HepG2 (cell line): Measurements from ENCODE around the gene MAPK8IP3. TPM values are rescaled to one million over a fixed set of nuclear protein-coding genes. Genes with fewer than 3 reads are reported as not detected.

Source experiments
- BRCA1 ChIP-seq: sonication (generic); formaldehyde crosslinking; IDR thresholded peaks from 2 replicates; pipeline ENCODE4 v1.4.0; 2020; ENCODE audit warnings: missing genetic modification reagents
- DR1 ChIP-seq: sonication (generic); formaldehyde crosslinking; IDR thresholded peaks from 2 replicates; pipeline ENCODE4 v1.8.0; 2021; ENCODE audit warnings: mild to moderate bottlenecking, missing genetic modification reagents, inconsistent platforms
- HDAC1 ChIP-seq: sonication (generic); formaldehyde crosslinking; IDR thresholded peaks from 2 replicates; pipeline ENCODE4 v1.5.1; 2020; ENCODE audit warnings: mild to moderate bottlenecking, missing genetic modification reagents
- HDAC2 ChIP-seq: sonication (generic); formaldehyde crosslinking; IDR thresholded peaks from 2 replicates; pipeline ENCODE4 v1.4.0; 2020; ENCODE audit warnings: missing genetic modification reagents
- HMGXB3 ChIP-seq: sonication (generic); formaldehyde crosslinking; IDR thresholded peaks from 2 replicates; pipeline ENCODE4 v1.4.0; 2020; ENCODE audit warnings: missing genetic modification reagents, borderline replicate concordance
- KLF11 ChIP-seq: IDR thresholded peaks from 2 replicates; pipeline ENCODE4 v1.6.1; 2016; ENCODE audit warnings: missing compliant biosample characterization
- NR2F6 ChIP-seq, 2 experiments: IDR thresholded peaks; 2 replicates each; pipeline ENCODE4 v1.6.1; 2016; ENCODE audit warnings: antibody characterized with exemption in 1 of 2, mild to moderate bottlenecking in 1 of 2
- PHF21A ChIP-seq: sonication (generic); formaldehyde crosslinking; IDR thresholded peaks from 2 replicates; pipeline ENCODE4 v1.5.0; 2020; ENCODE audit warnings: mild to moderate bottlenecking, missing genetic modification reagents
- SALL1 ChIP-seq: sonication (generic); formaldehyde crosslinking; IDR thresholded peaks from 2 replicates; pipeline ENCODE4 v1.8.0; 2022; ENCODE audit warnings: mild to moderate bottlenecking, missing genetic modification reagents
- SRY ChIP-seq: sonication (generic); formaldehyde crosslinking; IDR thresholded peaks from 2 replicates; pipeline ENCODE4 v1.8.0; 2022; ENCODE audit warnings: mild to moderate bottlenecking, missing genetic modification reagents
- ZBTB38 ChIP-seq: sonication (generic); formaldehyde crosslinking; IDR thresholded peaks from 2 replicates; pipeline ENCODE4 v1.5.1; 2020; ENCODE audit warnings: mild to moderate bottlenecking, missing genetic modification reagents
- ZBTB7B ChIP-seq: sonication (generic); formaldehyde crosslinking; IDR thresholded peaks from 2 replicates; pipeline ENCODE4 v1.4.0; 2020; ENCODE audit warnings: missing genetic modification reagents
- ZKSCAN8 ChIP-seq: IDR thresholded peaks from 2 replicates; pipeline ENCODE4 v1.6.1; 2016; ENCODE audit warnings: borderline replicate concordance, missing genetic modification reagents, missing compliant biosample characterization
- ZNF12 ChIP-seq: sonication (generic); formaldehyde crosslinking; IDR thresholded peaks from 2 replicates; pipeline ENCODE4 v1.5.0; 2020; ENCODE audit warnings: missing genetic modification reagents
- ZNF317 ChIP-seq: sonication (generic); formaldehyde crosslinking; IDR thresholded peaks from 2 replicates; pipeline ENCODE4 v1.5.0; 2020; ENCODE audit warnings: mild to moderate bottlenecking, missing genetic modification reagents
- ZNF331 ChIP-seq: sonication (generic); formaldehyde crosslinking; IDR thresholded peaks from 2 replicates; pipeline ENCODE4 v1.4.0; 2020; ENCODE audit warnings: missing genetic modification reagents
- ZNF414 ChIP-seq: sonication (generic); formaldehyde crosslinking; IDR thresholded peaks from 2 replicates; pipeline ENCODE4 v1.5.0; 2020; ENCODE audit warnings: missing genetic modification reagents
- ZNF614 ChIP-seq: IDR thresholded peaks from 2 replicates; pipeline ENCODE4 v1.6.1; 2018; ENCODE audit warnings: missing biosample characterization, missing genetic modification reagents, inconsistent platforms, borderline replicate concordance
- ZNF652 ChIP-seq: IDR thresholded peaks from 2 replicates; pipeline ENCODE4 v1.6.1; 2016; ENCODE audit warnings: low read depth, borderline replicate concordance
- ZNF687 ChIP-seq: sonication (generic); formaldehyde crosslinking; IDR thresholded peaks from 2 replicates; pipeline ENCODE4 v1.5.1; 2020; ENCODE audit warnings: mild to moderate bottlenecking, missing genetic modification reagents, moderate library complexity
- ZSCAN9 ChIP-seq: IDR thresholded peaks from 2 replicates; pipeline ENCODE4 v1.6.1; 2016; ENCODE audit warnings: borderline replicate concordance
- polyA plus RNA-seq, 8 experiments: library from polyadenylated mRNA; depleted of rRNA in 3 of 8; stranded (reverse) in 7 of 8; unstranded in 1 of 8; fragments of >200 nt; fragmentation: Illumina TruSeq in 4 of 8; extraction: Trizol in 4 of 8; gene quantifications; 2 replicates each; pipeline versions ENCODE4 v1.2.1 to v1.2.3, GENCODE V29; 2011 to 2016; ENCODE audit warnings: low read depth in 4 of 8, missing spikeins in 1 of 8, mixed read lengths in 1 of 8; ENCODE audit not compliant: insufficient read depth in 1 of 8
- total RNA-seq, 5 experiments: library from RNA; depleted of rRNA; stranded (reverse); fragments of >200 nt; fragmentation: Illumina TruSeq; extraction: Trizol; gene quantifications; 2 replicates each; pipeline ENCODE4 v1.2.3, GENCODE V29; 2016; ENCODE audit warnings: low read depth in 1 of 5

MAPK8IP3 gene
- total and polyA plus RNA-seq, 2 of the 13 experiments (the other 11 are each of a cell fraction or from before 2014, with no cell fraction given), result 25.1 to 41.7 TPM

GRCh38 chr16:1794221-1794871 is 88.4 kb downstream of the MAPK8IP3 start (continued):
- TF ChIP-seq ZNF317, result 0 out of 2 replicates have a peak, but pooled peaks have one; percentile 31
- TF ChIP-seq ZSCAN9 (CRISPR knock-in tag), result peak; percentile 22; the same call in 1 of the 2 replicates
- 0 out of 2 replicates have a peak, but pooled peaks have one; percentile 49 for TF ChIP-seq ZNF652 (CRISPR knock-in tag)
- TF ChIP-seq ZKSCAN8, result peak; percentile 23; the same call in 1 of the 2 replicates
- TF ChIP-seq ZNF12 (CRISPR knock-in tag), result peak; percentile 46; the same call in 1 of the 2 replicates
- TF ChIP-seq KLF11 (CRISPR knock-in tag), result peak; percentile 68; the same call in 1 of the 2 replicates
- TF ChIP-seq BRCA1, result no peak
- TF ChIP-seq ZNF614 (CRISPR knock-in tag), result 0 out of 2 replicates have a peak, but pooled peaks have one; percentile 61
- TF ChIP-seq ZNF687, result peak; percentile 78
- peak; percentile 19; the same call in 1 of the 2 replicates for TF ChIP-seq ZNF331 (CRISPR knock-in tag)
- peak; percentile 53; the same call in 1 of the 2 replicates for TF ChIP-seq HDAC2 (CRISPR knock-in tag)
- TF ChIP-seq HDAC1 (CRISPR knock-in tag), result peak; percentile 64; the same call in 1 of the 2 replicates
- 0 out of 2 replicates have a peak, but pooled peaks have one; percentile 51 for TF ChIP-seq ZNF414 (CRISPR knock-in tag)
- TF ChIP-seq ZBTB38 (CRISPR knock-in tag), result peak; percentile 23; the same call in 1 of the 2 replicates
- TF ChIP-seq ZBTB7B (CRISPR knock-in tag), result peak; percentile 70
- TF ChIP-seq PHF21A (CRISPR knock-in tag), result peak; percentile 54; the same call in 1 of the 2 replicates
- TF ChIP-seq HMGXB3 (CRISPR knock-in tag), result 0 out of 2 replicates have a peak, but pooled peaks have one; percentile 31
- peak; percentile 61; the same call in 1 of the 2 replicates for TF ChIP-seq SALL1 (CRISPR knock-in tag)
- peak; percentile 49 for TF ChIP-seq NR2F6 (IDR thresholded peaks at IDR 0.05)
- peak; percentile 64; the same call in 1 of the 2 replicates for TF ChIP-seq NR2F6 (CRISPR knock-in tag; IDR thresholded peaks at IDR 0.05)
- 0 out of 2 replicates have a peak, but pooled peaks have one; percentile 16 for TF ChIP-seq SRY (CRISPR knock-in tag)
- peak; percentile 69 for TF ChIP-seq DR1 (CRISPR knock-in tag)
